Neuron (in vitro differentiated cells): ENCODE data around the gene RGS7.

Experiments
- H2AFZ ChIP-seq: one replicate; pipeline ENCODE4 v1.6.1; 2013; ENCODE audit warnings: low read depth, mild to moderate bottlenecking, inconsistent platforms, low read length, moderate library complexity
- H3K27me3 ChIP-seq: one replicate; pipeline ENCODE4 v1.6.1; 2013; ENCODE audit warnings: low read length; ENCODE audit not compliant: insufficient read depth
- H3K36me3 ChIP-seq: one replicate; pipeline ENCODE4 v1.6.1; 2013; ENCODE audit warnings: low read length; ENCODE audit not compliant: insufficient read depth
- H3K4me1 ChIP-seq: one replicate; pipeline ENCODE4 v1.6.1; 2013; ENCODE audit warnings: low read length; ENCODE audit not compliant: insufficient read depth
- H3K4me3 ChIP-seq: 2 replicates; pipeline ENCODE4 v1.5.1; 2013; ENCODE audit warnings: mild to moderate bottlenecking, low read length, moderate library complexity
- H3K9me3 ChIP-seq: one replicate; pipeline ENCODE4 v1.6.1; 2013; ENCODE audit warnings: low read length

RGS7 gene

GRCh38 chr1:241356519-241357365, at the start of gene RGS7:
Gene RGS7, minus strand, starts transcription at chr1:241357205.
- Histone ChIP-seq H3K9me3 (no peaks in the 10 kb centered on the region), H2AFZ (peak within 1 kb of the TSS; percentile 94), H3K27me3 (peaks cover 24% of the 10 kb centered on the region), H3K4me1 (peaks cover 3% of the 10 kb centered on the region), H3K4me3 (peak within 1 kb of the TSS; percentile 64), H3K36me3 (no peaks in the 10 kb centered on the region)

- Histone ChIP-seq H3K36me3 (no peaks in the 10 kb centered on the region), H3K4me3 (no peak overlapping the region)
Observed at GRCh38 chr1:241406421-241406820, 49.4 kb upstream of the RGS7 start.

GRCh38 chr1:241401156-241401555, 44.2 kb upstream of the RGS7 start:
- Histone ChIP-seq H3K36me3 (no peaks in the 10 kb centered on the region), H3K4me1 (no peaks in the 10 kb centered on the region), H3K4me3 (no peak overlapping the region), H3K27me3 (no peaks in the 10 kb centered on the region), H3K9me3 (no peaks in the 10 kb centered on the region), H2AFZ (no peak overlapping the region)

More at GRCh38 chr1:241406421-241406820, 49.4 kb upstream of the RGS7 start:
- no peaks in the 10 kb centered on the region for H3K9me3 ChIP-seq
- no peak overlapping the region for H2AFZ ChIP-seq
- H3K4me1 ChIP-seq = no peaks in the 10 kb centered on the region
- peaks cover 1% of the 10 kb centered on the region for H3K27me3 ChIP-seq

- no peak overlapping the region for H2AFZ ChIP-seq
- H3K4me3 ChIP-seq = no peak overlapping the region
- H3K27me3 ChIP-seq = no peaks in the 10 kb centered on the region
- H3K36me3 ChIP-seq = no peaks in the 10 kb centered on the region
- no peaks in the 10 kb centered on the region for H3K4me1 ChIP-seq
- H3K9me3 ChIP-seq = no peaks in the 10 kb centered on the region
Observed at GRCh38 chr1:241396747-241397681, 40.0 kb upstream of the RGS7 start.

- Histone ChIP-seq H3K9me3 (no peaks in the 10 kb centered on the region), H3K27me3 (no peaks in the 10 kb centered on the region), H2AFZ (no peak overlapping the region), H3K4me1 (no peaks in the 10 kb centered on the region), H3K36me3 (no peaks in the 10 kb centered on the region), H3K4me3 (no peak overlapping the region)
Observed at GRCh38 chr1:241391926-241392710, 35.1 kb upstream of the RGS7 start.

GRCh38 chr1:241390526-241390925, 33.5 kb upstream of the RGS7 start:
- no peaks in the 10 kb centered on the region for H3K4me1 ChIP-seq
- H3K27me3 ChIP-seq = no peaks in the 10 kb centered on the region
- H2AFZ ChIP-seq = no peak overlapping the region
- H3K4me3 ChIP-seq = no peak overlapping the region
- H3K36me3 ChIP-seq = no peaks in the 10 kb centered on the region
- H3K9me3 ChIP-seq = no peaks in the 10 kb centered on the region

- Histone ChIP-seq H3K36me3 (no peaks in the 10 kb centered on the region), H3K9me3 (no peaks in the 10 kb centered on the region), H3K27me3 (no peaks in the 10 kb centered on the region), H2AFZ (no peak overlapping the region), H3K4me1 (no peaks in the 10 kb centered on the region), H3K4me3 (no peak overlapping the region)
Observed at GRCh38 chr1:241389400-241389799, 32.4 kb upstream of the RGS7 start.

DNA sequence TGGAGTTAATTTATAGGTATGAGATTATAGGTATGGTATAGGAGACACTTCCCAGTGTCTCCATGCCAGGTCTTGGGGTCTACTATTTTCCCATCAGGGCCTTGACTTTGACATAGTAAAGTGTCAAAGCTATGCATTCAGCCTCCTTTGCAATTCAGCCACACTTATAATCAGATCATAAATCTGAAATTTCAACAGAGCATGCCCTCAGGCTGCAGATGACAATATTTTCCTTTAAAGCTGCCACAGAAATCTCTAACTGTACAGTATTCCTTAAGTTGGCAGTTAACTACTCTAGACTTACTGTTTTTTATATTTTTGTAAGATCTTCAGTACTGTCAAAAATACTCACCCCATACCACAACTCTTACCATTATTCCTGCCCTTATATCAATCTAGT, 30.2 kb upstream of the RGS7 start:
- no peak overlapping the region for H3K4me3 ChIP-seq
- no peak overlapping the region for H2AFZ ChIP-seq
- no peaks in the 10 kb centered on the region for H3K4me1 ChIP-seq
- no peaks in the 10 kb centered on the region for H3K36me3 ChIP-seq
- H3K27me3 ChIP-seq = no peaks in the 10 kb centered on the region
- no peaks in the 10 kb centered on the region for H3K9me3 ChIP-seq

GRCh38 chr1:241376701-241377100, 19.7 kb upstream of the RGS7 start:
- no peak overlapping the region for H2AFZ ChIP-seq
- no peaks in the 10 kb centered on the region for H3K9me3 ChIP-seq
- no peaks in the 10 kb centered on the region for H3K27me3 ChIP-seq

GRCh38 chr1:241375886-241376285, 18.9 kb upstream of the RGS7 start:
- H3K9me3 ChIP-seq = no peaks in the 10 kb centered on the region
- no peaks in the 10 kb centered on the region for H3K4me1 ChIP-seq
- no peak overlapping the region for H2AFZ ChIP-seq
- H3K36me3 ChIP-seq = no peaks in the 10 kb centered on the region
- H3K4me3 ChIP-seq = no peak overlapping the region
- H3K27me3 ChIP-seq = no peaks in the 10 kb centered on the region

More at GRCh38 chr1:241376701-241377100, 19.7 kb upstream of the RGS7 start:
- H3K4me1 ChIP-seq = no peaks in the 10 kb centered on the region
- no peak overlapping the region for H3K4me3 ChIP-seq
- H3K36me3 ChIP-seq = no peaks in the 10 kb centered on the region

DNA sequence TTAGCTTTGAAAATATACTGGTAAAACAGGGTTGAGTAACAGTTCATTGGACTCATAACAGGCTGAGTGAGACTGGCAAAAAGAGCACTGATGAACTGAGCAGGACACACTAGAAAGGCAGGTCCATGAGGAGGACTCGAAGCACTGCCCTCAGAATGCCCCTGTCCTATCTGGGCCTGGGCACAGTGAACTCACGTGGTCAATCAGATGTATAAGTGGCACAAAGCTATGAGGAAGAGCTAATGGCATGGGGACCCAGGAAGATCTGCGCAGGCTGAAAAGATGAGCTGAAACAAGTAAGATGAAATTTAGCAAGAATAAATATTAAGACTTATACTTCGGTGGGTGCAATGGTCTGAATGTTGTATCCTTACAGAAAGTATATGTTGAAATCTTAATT, 9.2 kb upstream of the RGS7 start:
- Histone ChIP-seq H3K27me3 (no peaks in the 10 kb centered on the region), H3K9me3 (no peaks in the 10 kb centered on the region), H3K4me1 (no peaks in the 10 kb centered on the region), H3K4me3 (no peak overlapping the region), H2AFZ (no peak overlapping the region), H3K36me3 (no peaks in the 10 kb centered on the region)

DNA sequence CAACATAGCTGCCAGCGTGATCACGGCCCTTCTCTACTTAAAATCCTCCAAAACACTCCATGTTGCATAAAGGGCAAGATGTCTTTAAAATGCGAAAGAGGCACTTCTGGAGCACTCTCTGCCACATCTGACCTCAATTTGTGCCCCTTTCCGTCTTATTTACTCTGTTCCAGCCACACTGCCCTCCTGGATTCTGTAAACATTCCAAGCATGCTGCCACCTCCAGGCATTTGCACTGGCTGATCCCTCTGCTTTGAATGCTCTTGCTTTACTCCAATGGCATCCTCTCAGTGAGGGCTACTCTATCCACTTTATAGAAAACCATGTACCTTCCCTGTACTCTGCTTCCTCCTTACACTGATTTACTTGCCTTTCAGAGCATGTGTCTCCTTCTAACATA, 5.3 kb upstream of the RGS7 start:
- Histone ChIP-seq H3K9me3 (no peaks in the 10 kb centered on the region), H3K36me3 (no peaks in the 10 kb centered on the region), H2AFZ (no peak overlapping the region), H3K4me3 (no peak overlapping the region), H3K27me3 (peaks cover 9% of the 10 kb centered on the region), H3K4me1 (peaks cover 1% of the 10 kb centered on the region)
